ENCODE data around the gene ZNF324B. TPM values are rescaled to one million over a fixed set of nuclear protein-coding genes. Genes with fewer than 3 reads are reported as not detected.

Gene ZNF324B
- total RNA-seq, 1 donor from 2014 or later, result 0.98 TPM

- TF ChIP-seq, protein P1, sequence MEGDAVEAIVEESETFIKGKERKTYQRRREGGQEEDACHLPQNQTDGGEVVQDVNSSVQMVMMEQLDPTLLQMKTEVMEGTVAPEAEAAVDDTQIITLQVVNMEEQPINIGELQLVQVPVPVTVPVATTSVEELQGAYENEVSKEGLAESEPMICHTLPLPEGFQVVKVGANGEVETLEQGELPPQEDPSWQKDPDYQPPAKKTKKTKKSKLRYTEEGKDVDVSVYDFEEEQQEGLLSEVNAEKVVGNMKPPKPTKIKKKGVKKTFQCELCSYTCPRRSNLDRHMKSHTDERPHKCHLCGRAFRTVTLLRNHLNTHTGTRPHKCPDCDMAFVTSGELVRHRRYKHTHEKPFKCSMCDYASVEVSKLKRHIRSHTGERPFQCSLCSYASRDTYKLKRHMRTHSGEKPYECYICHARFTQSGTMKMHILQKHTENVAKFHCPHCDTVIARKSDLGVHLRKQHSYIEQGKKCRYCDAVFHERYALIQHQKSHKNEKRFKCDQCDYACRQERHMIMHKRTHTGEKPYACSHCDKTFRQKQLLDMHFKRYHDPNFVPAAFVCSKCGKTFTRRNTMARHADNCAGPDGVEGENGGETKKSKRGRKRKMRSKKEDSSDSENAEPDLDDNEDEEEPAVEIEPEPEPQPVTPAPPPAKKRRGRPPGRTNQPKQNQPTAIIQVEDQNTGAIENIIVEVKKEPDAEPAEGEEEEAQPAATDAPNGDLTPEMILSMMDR (conservative IDR thresholded peaks at IDR 0.05; ENCODE audit: low read depth, low read length), result no peak
- no peak for DNase-seq (ENCODE audit: low read depth)
- H3K4me3 ChIP-seq (ENCODE audit: low read depth, low read length), result no peak overlapping the region
These were observed 20.3 kb downstream of the ZNF324B start for GRCh38 chr19:58471736-58472135.

DNA sequence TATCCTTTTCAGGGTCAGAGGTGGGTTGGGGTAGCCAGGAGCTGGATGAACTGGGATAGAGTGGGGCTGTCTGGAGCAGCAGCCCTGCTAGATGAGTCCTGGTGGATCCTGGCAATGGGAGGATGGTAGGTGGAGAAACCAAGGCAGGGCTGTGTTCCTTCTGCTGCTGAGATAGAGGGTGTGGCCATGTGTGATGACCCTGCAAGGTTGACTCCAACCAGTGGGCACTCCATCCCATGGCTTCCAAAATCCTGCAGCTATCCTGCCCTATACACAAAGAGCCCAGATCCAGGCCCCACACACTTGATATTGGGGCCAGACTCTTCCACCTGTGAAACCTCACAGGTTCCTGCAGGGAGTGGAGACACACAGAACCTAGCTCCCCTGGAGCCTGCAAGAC lies 22.4 kb downstream of the ZNF324B start:
- no peak for DNase-seq (ENCODE audit: low read depth)

GRCh38 chr19:58474291-58474996 lies 23.0 kb downstream of the ZNF324B start:
- TF ChIP-seq, protein P1 (conservative IDR thresholded peaks at IDR 0.05; ENCODE audit: low read depth, low read length), result no peak
- peak overlapping the region; percentile 88 for H3K4me3 ChIP-seq (ENCODE audit: low read depth, low read length)

More for the DNA sequence above, 22.4 kb downstream of the ZNF324B start:
- H3K4me3 ChIP-seq (ENCODE audit: low read depth, low read length), result no peak overlapping the region
- TF ChIP-seq, protein P1 (conservative IDR thresholded peaks at IDR 0.05; ENCODE audit: low read depth, low read length), result no peak

DNA sequence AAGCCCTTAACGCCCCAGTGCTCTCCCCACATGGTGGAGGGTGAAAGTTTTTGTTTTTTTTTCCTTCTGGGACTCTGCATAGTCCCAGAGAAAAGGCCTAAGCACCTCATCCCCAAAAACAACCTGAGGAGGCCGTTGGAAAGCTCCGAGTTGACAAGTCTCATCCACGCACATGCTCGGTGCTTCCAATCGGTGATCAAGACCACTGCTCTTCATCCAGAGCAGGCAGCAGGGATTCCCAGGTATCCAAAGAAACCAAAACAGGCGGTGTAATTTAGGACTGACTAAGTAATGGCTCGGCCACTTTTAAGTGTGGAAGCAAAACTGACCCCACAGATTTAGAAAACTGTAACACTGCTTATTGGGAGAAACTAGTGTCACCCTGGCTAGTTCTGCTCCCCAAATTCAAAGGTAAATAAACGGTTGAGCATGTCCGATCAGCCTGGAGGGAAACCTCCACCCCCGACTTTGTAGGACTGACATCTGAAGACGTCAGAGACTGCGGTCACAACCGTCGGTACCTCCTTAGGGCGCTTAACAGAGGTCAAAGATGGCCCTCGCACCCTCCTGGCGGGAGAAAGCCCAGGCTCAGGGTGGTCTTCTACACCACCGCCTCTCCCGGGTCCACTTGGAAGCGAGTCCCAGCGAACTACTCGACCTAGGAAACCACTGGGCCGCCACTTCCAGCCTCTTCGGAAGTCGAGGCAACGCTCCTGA lies 23.7 kb downstream of the ZNF324B start:
- peak overlapping the region; percentile 88 for H3K4me3 ChIP-seq (ENCODE audit: low read depth, low read length)
- DNase-seq (ENCODE audit: low read depth), result no peak
- TF ChIP-seq, protein P1 (conservative IDR thresholded peaks at IDR 0.05; ENCODE audit: low read depth, low read length), result no peak

More at GRCh38 chr19:58474291-58474996, 23.0 kb downstream of the ZNF324B start:
- no peak for DNase-seq (ENCODE audit: low read depth)

GRCh38 chr19:58475714-58476497 lies 24.5 kb downstream of the ZNF324B start, which contains the start of gene ZNF446:
ZNF446 (plus strand) TSS chr19:58476352; CDS start chr19:58477219, 867 bp downstream.
- H3K4me3 ChIP-seq (ENCODE audit: low read depth, low read length), result peak within 1 kb of the TSS; percentile 88
- TF ChIP-seq, protein P1 (conservative IDR thresholded peaks at IDR 0.05; ENCODE audit: low read depth, low read length), result no peak
- DNase-seq (ENCODE audit: low read depth), result peak; percentile 73

- H3K4me3 ChIP-seq (ENCODE audit: low read depth, low read length), result peak overlapping the region; percentile 88
- no peak for DNase-seq (ENCODE audit: low read depth)
- TF ChIP-seq, protein P1 (conservative IDR thresholded peaks at IDR 0.05; ENCODE audit: low read depth, low read length), result no peak
These were observed 25.1 kb downstream of the ZNF324B start for GRCh38 chr19:58476498-58477015.
